Vein endothelial cell (primary cell): ENCODE results near the gene CCDC186. TPM values are rescaled to one million over a fixed set of nuclear protein-coding genes. Genes with fewer than 3 reads are reported as not detected.

Experiments used
- small RNA-seq: library from RNA; depleted of rRNA; stranded (forward); fragments of <200 nt; gene quantifications from one replicate; pipeline ENCODE3, GENCODE V24; 2012
- total RNA-seq: library from RNA; depleted of rRNA; stranded (reverse); fragments of >200 nt; gene quantifications from 2 replicates; pipeline ENCODE4 v1.2.3, GENCODE V29; 2012

The CCDC186 gene
- total RNA-seq, result 15.0 and 17.0 TPM in 2 replicates

GRCh38 chr10:114173921-114174694 is at the start of gene CCDC186:
CCDC186 (minus strand) TSS chr10:114174203; CDS start chr10:114163268, 10,935 bp downstream.

GRCh38 chr10:114179148-114179547 is 5.1 kb upstream of the CCDC186 start, which contains the start of gene TDRD1:
TDRD1 (plus strand) TSS chr10:114179353; CDS start chr10:114187832, 8,479 bp downstream.

Small RNAs within 50 kb of the gene (small RNA-seq; reads per million reads assigned to genes)
- gene RF02277 (not detected), gene RNU6-709P (not detected)

Other genes with a start within 250 kb of the CCDC186 start
- gene ADRB1, start 130.3 kb downstream of the CCDC186 start, total RNA-seq, result 3.0 and 12.4 TPM in 2 replicates
- gene TDRD1, start 5.2 kb upstream of the CCDC186 start, total RNA-seq, result under 0.01 TPM in 1 of 2 replicates, not detected in the other
- gene VWA2, start 65.1 kb upstream of the CCDC186 start, total RNA-seq, result under 0.01 TPM in 1 of 2 replicates, not detected in the other
- 6.5 TPM in 2 replicates for gene AFAP1L2, start 230.3 kb upstream of the CCDC186 start, total RNA-seq